Measurements from ENCODE around the gene CDH11. TPM values are rescaled to one million over a fixed set of nuclear protein-coding genes. Genes with fewer than 3 reads are reported as not detected.

CDH11 gene
- total and polyA plus RNA-seq, 2 donors (not counting 1 experiment from before 2014, with no cell fraction given): 220 to 335 TPM

DNA sequence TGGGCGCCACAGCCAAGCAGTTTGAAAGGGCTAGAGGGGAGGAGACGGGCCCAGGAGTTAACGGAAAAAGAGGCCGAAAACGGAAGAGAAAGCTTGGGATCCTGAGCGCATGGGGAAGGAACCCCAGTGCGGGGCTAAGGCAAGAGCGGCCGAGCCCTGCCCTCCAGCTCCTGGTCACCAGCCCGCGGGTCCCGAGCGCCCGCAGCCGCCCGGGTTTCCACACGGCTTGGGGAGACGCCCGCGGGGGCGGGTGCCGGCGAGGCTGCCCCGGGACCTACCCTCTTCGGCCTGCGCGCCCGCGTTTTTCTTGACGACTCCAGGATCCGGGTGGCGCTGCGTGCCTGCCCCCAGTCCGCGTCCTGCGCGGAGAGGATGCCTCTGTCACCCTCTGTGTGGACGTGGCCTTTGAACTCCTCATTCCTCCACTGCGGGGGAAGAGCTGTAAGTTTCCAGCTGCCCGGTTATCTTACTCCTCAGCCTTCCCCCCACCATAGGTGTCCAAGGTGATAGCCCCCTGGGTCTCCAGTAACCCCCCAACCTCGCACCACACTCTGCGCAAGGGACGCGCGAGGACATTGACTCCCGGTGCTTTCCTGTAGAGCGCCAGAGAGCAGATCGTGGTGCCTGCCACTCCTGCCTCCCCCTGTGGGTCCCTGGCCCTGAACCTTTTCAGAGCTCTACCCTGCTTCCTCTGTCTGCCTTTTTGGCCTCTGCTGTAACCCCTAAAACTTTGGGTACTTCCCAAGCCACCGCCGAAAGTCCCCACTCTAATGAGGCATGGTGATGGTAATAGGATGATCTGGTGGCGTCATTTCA lies 1.7 kb upstream of the CDH11 start:
- DNase-seq (ENCODE audit: low read depth in 2 of 2): peak; percentile 14 to 47
- Histone ChIP-seq H3K4me2 (ENCODE audit: extremely low read depth, insufficient read depth, low read length) (peak overlapping the region; percentile 87), H3K4me1 (ENCODE audit: control insufficient read depth, extremely low read depth, insufficient read depth, low read length) (no peaks in the 10 kb centered on the region), H3K27me3 (ENCODE audit: control insufficient read depth, insufficient read depth, low read length) (no peaks in the 10 kb centered on the region), H3K27ac (ENCODE audit: insufficient read depth, low read length) (peak overlapping the region; percentile 92), H3K36me3 (ENCODE audit: control insufficient read depth, insufficient read depth, low read length) (no peaks in the 10 kb centered on the region), H2AFZ (ENCODE audit: low read length) (peak overlapping the region; percentile 41), H3K4me3 (replicated peaks in 1 of 4; ENCODE audit: control extremely low read depth in 1 of 4, insufficient read depth in 1 of 4, low read depth in 3 of 4, low read length in 4 of 4) (peak overlapping the region; percentile 50 to 92 (median 60)), H3K9me3 (ENCODE audit: control insufficient read depth, insufficient read depth, low read depth, low read length) (no peaks in the 10 kb centered on the region), H3K9ac (ENCODE audit: insufficient read depth, low read length) (peak overlapping the region; percentile 81), H3K79me2 (ENCODE audit: control insufficient read depth, insufficient read depth, low read length) (peaks cover 32% of the 10 kb centered on the region), H4K20me1 (ENCODE audit: control insufficient read depth, extremely low read depth, insufficient read depth, low read length) (no peaks in the 10 kb centered on the region)
- TF ChIP-seq EZH2 (IDR thresholded peaks at IDR 0.05; ENCODE audit: low read length, missing control alignments): no peak
- TF ChIP-seq CTCF (conservative IDR thresholded peaks at IDR 0.05 in 1 of 2, IDR thresholded peaks at IDR 0.05 in 1 of 2; ENCODE audit: low read depth in 1 of 2, low read length in 2 of 2): no peak

DNA sequence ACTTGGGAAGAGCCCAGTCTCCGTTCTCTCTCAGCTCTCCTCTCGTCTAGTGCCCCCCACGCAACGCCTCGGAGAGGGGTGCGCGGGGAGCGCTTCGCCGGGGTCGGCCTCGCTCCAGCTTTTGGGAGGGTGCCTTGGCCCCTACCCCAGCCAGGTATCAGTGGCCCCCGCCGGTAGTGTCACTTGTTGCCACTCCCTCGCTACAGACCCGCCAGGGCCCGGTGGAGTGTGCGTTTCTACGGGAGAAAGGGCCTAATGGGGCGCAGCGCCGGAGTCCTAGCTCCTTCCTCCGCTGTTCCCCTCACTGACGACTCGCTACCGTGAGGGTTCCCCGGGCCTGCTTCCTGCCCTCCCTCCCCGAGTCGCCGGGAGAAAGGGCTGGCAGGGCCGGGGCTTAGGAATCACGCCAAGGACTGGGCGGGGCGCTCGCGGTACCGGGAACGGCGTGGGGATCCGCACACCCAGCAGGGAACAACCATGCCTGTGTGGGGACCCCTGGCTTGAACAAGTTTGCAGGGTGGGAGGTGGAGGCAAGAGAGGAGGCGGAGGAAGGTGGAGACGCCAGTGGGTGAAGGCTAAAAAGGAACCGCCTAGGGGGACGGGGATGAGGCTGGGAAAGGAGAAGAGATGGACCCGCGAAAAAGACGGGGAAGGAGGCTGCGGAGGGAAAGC lies 997 bp upstream of the CDH11 start:
- H3K27ac ChIP-seq (ENCODE audit: insufficient read depth, low read length): peak overlapping the region; percentile 92
- no peaks in the 10 kb centered on the region for H3K36me3 ChIP-seq (ENCODE audit: control insufficient read depth, insufficient read depth, low read length)
- peak; percentile 71 to 73 for DNase-seq (ENCODE audit: low read depth in 2 of 2)
- H3K9ac ChIP-seq (ENCODE audit: insufficient read depth, low read length): peak overlapping the region; percentile 81
- no peaks in the 10 kb centered on the region for H3K9me3 ChIP-seq (ENCODE audit: control insufficient read depth, insufficient read depth, low read depth, low read length)
- no peak for TF ChIP-seq EZH2 (IDR thresholded peaks at IDR 0.05; ENCODE audit: low read length, missing control alignments)
- TF ChIP-seq CTCF (conservative IDR thresholded peaks at IDR 0.05 in 1 of 2, IDR thresholded peaks at IDR 0.05 in 1 of 2; ENCODE audit: low read depth in 1 of 2, low read length in 2 of 2): no peak
- H3K4me1 ChIP-seq (ENCODE audit: control insufficient read depth, extremely low read depth, insufficient read depth, low read length): peaks cover 1% of the 10 kb centered on the region
- H2AFZ ChIP-seq (ENCODE audit: low read length): peak overlapping the region; percentile 41
- H3K4me3 ChIP-seq (replicated peaks in 1 of 4; ENCODE audit: control extremely low read depth in 1 of 4, insufficient read depth in 1 of 4, low read depth in 3 of 4, low read length in 4 of 4): peak overlapping the region; percentile 50 to 92 (median 60)
- H3K79me2 ChIP-seq (ENCODE audit: control insufficient read depth, insufficient read depth, low read length): peaks cover 39% of the 10 kb centered on the region
- H3K27me3 ChIP-seq (ENCODE audit: control insufficient read depth, insufficient read depth, low read length): no peaks in the 10 kb centered on the region
- peak overlapping the region; percentile 87 for H3K4me2 ChIP-seq (ENCODE audit: extremely low read depth, insufficient read depth, low read length)
- H4K20me1 ChIP-seq (ENCODE audit: control insufficient read depth, extremely low read depth, insufficient read depth, low read length): no peaks in the 10 kb centered on the region
